ENCODE measurements around the gene MRPL18.

GRCh38 chr6:159788753-159789376 is 1.4 kb upstream of the MRPL18 start:
- TF ChIP-seq, protein P1, sequence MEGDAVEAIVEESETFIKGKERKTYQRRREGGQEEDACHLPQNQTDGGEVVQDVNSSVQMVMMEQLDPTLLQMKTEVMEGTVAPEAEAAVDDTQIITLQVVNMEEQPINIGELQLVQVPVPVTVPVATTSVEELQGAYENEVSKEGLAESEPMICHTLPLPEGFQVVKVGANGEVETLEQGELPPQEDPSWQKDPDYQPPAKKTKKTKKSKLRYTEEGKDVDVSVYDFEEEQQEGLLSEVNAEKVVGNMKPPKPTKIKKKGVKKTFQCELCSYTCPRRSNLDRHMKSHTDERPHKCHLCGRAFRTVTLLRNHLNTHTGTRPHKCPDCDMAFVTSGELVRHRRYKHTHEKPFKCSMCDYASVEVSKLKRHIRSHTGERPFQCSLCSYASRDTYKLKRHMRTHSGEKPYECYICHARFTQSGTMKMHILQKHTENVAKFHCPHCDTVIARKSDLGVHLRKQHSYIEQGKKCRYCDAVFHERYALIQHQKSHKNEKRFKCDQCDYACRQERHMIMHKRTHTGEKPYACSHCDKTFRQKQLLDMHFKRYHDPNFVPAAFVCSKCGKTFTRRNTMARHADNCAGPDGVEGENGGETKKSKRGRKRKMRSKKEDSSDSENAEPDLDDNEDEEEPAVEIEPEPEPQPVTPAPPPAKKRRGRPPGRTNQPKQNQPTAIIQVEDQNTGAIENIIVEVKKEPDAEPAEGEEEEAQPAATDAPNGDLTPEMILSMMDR (conservative IDR thresholded peaks at IDR 0.05; ENCODE audit: low read depth, low read length): no peak
- TF ChIP-seq EZH2 (IDR thresholded peaks at IDR 0.05; ENCODE audit: low read length, unreplicated experiment): no peak
- no peak for TF ChIP-seq EZH2phosphoT487 (IDR thresholded peaks at IDR 0.05; ENCODE audit: borderline replicate concordance, low read length)

Measured in PC-3 (cell line).